PC-9 (cell line): ENCODE measurements around the gene IRF5.

Source experiments
- CTCF ChIP-seq: fragments of 200-600 bp; sonication (generic); conservative IDR thresholded peaks from 2 replicates; pipeline ENCODE4 v1.6.1; 2017; ENCODE audit warnings: mixed run types, antibody characterized with exemption, mild to moderate bottlenecking, moderate library complexity
- EZH2 ChIP-seq: fragments of 200-600 bp; sonication (generic); IDR thresholded peaks from 2 replicates; pipeline ENCODE4 v1.8.0; 2017; ENCODE audit warnings: antibody characterized with exemption, low read depth

DNA sequence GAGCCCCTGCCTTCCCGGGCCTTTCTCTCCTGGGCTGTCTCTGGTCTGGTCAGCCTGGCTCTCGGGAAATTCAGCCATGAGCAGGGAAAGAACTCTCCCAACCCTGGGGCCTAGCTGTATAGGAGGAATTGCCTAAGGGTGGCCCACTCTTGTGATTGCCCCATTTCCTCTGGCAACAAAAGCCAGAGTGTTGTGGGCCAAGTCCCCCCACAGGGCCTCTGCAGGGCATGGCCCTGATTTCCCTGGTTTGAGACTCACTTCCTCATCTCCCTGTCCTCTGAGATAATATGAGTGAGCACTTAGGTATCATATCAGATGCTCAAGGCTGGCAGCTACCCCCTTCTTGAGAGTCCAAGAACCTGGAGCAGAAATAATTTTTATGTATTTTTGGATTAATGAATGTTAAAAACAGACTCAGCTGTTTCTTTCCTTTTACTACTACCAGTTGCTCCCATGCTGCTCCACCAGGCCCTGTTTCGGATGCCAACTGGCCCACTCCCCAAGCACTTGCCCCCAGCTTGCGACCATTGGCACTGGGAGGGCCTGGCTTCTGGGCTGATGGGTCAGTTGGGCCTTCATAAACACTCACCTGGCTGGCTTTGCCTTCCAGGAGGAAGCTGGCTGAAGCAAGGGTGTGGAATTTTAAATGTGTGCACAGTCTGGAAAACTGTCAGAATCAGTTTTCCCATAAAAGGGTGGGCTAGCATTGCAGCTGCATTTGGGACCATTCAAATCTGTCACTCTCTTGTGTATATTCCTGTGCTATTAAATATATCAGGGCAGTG lies 11.4 kb downstream of the IRF5 start:
- no peak for TF ChIP-seq CTCF
- TF ChIP-seq EZH2: no peak
